A549 (cell line): Measurements from ENCODE around the gene CEBPE. TPM values are rescaled to one million over a fixed set of nuclear protein-coding genes. Genes with fewer than 3 reads are reported as not detected.

Experiments used
- ATAC-seq, 2 experiments: fragments of 200-7000 bp in 1 of 2; fragments of >200 bp in 1 of 2; cut with Nextera tagmentation in 1 of 2; cut with Tn5 transposase in 1 of 2; 3 replicates each; pipeline versions ENCODE4 v1.8.0 to v1.9.1; 2018 to 2020; ENCODE audit warnings: mild to moderate bottlenecking in 1 of 2, moderate library complexity in 1 of 2
- CTCF ChIA-PET: fragments of 300-600 bp; sonication (Branson Sonifier 250); formaldehyde crosslinking; extraction: SDS; loops from one replicate; lab custom pipeline; 2021; ENCODE audit warnings: antibody characterized with exemption, inconsistent platforms; lab: Yijun Ruan, JAX
- POLR2A ChIA-PET: fragments of 350-600 bp; formaldehyde crosslinking; extraction: SDS; loops from one replicate; lab custom pipeline; 2021; ENCODE audit warnings: antibody characterized with exemption, inconsistent platforms; lab: Yijun Ruan, JAX
- DNase-seq, 2 experiments: peaks; one replicate each; pipeline versions ENCODE4 v3.0.0 to v3.0.0-alpha.2; 2011 to 2016; ENCODE audit warnings: low read depth in 1 of 2, low spot score in 1 of 2
- FAIRE-seq: peaks from 2 replicates; lab custom pipeline; 2011; peaks lifted over from hg19 to GRCh38; lab: Jason Lieb, UNC
- H3K27ac ChIP-seq, 2 experiments: fragments of >200 bp; sonication (Bioruptor Twin); formaldehyde crosslinking; 3 replicates each; pipeline ENCODE4 v1.5.1; 2016 to 2017
- H3K4me1 ChIP-seq: fragments of >200 bp; sonication (Bioruptor Twin); formaldehyde crosslinking; 3 replicates; pipeline ENCODE4 v1.6.1; 2016
- H3K4me2 ChIP-seq: fragments of >200 bp; sonication (Bioruptor Twin); formaldehyde crosslinking; 3 replicates; pipeline ENCODE4 v1.6.1; 2016
- H3K4me3 ChIP-seq: fragments of >200 bp; sonication (Bioruptor Twin); formaldehyde crosslinking; 3 replicates; pipeline ENCODE4 v1.5.1; 2016
- H3K9me3 ChIP-seq: fragments of >200 bp; sonication (Bioruptor Twin); formaldehyde crosslinking; 3 replicates; pipeline ENCODE4 v1.6.1; 2016
- ATOH8 ChIP-seq: fragments of 250-450 bp; sonication (Bioruptor Pico); IDR thresholded peaks from 2 replicates; pipeline ENCODE4 v1.5.0; 2020; ENCODE audit warnings: low read depth, mild to moderate bottlenecking, moderate library complexity
- CBX2 ChIP-seq: fragments of 200-600 bp; sonication (generic); IDR thresholded peaks from 2 replicates; pipeline ENCODE4 v1.6.1; 2016; ENCODE audit warnings: low read depth, mild to moderate bottlenecking, borderline replicate concordance
- CEBPB ChIP-seq, 2 experiments: fragments of >200 bp in 1 of 2; sonication (Bioruptor Twin) in 1 of 2; formaldehyde crosslinking in 1 of 2; IDR thresholded peaks; 2 replicates each; pipeline ENCODE4 v1.6.1; 2012 to 2016
- E2F6 ChIP-seq: IDR thresholded peaks from 2 replicates; pipeline ENCODE4 v1.6.1; 2012; ENCODE audit warnings: low read depth, borderline replicate concordance
- EHF ChIP-seq: fragments of 250-450 bp; sonication (Bioruptor Pico); IDR thresholded peaks from 2 replicates; pipeline ENCODE4 v1.5.0; 2020; ENCODE audit warnings: mild to moderate bottlenecking
- EP300 ChIP-seq, 2 experiments: fragments of >200 bp; sonication (Bioruptor Twin); formaldehyde crosslinking; IDR thresholded peaks; 2 replicates in 1 of 2; 3 replicates in 1 of 2; pipeline ENCODE4 v1.6.1; 2016 to 2017
- HDAC2 ChIP-seq: fragments of 200-600 bp; sonication (generic); IDR thresholded peaks from 2 replicates; pipeline ENCODE4 v1.6.1; 2016
- HOXB13 ChIP-seq: fragments of 250-450 bp; sonication (Bioruptor Pico); IDR thresholded peaks from 2 replicates; pipeline ENCODE4 v1.5.0; 2020; ENCODE audit warnings: low read depth, mild to moderate bottlenecking, moderate library complexity
- JUN ChIP-seq, 2 experiments: fragments of >200 bp; sonication (Bioruptor Twin); formaldehyde crosslinking; IDR thresholded peaks; 2 replicates in 1 of 2; 3 replicates in 1 of 2; pipeline ENCODE4 v1.6.1; 2016 to 2017
- KDM5A ChIP-seq: fragments of 200-600 bp; sonication (generic); IDR thresholded peaks from 2 replicates; pipeline ENCODE4 v1.6.1; 2016; ENCODE audit warnings: antibody characterized with exemption, mild to moderate bottlenecking
- MAX ChIP-seq: IDR thresholded peaks from 2 replicates; pipeline ENCODE4 v1.6.1; 2012
- NR3C1 ChIP-seq: fragments of >200 bp; sonication (Bioruptor Twin); formaldehyde crosslinking; IDR thresholded peaks from 3 replicates; pipeline ENCODE4 v1.6.1; 2017
- PBX3 ChIP-seq: IDR thresholded peaks from 2 replicates; pipeline ENCODE4 v1.6.1; 2012
- PHF8 ChIP-seq: fragments of 200-600 bp; sonication (generic); IDR thresholded peaks from 2 replicates; pipeline ENCODE4 v1.6.1; 2016; ENCODE audit warnings: low read depth, mild to moderate bottlenecking, antibody characterized with exemption, moderate library complexity, borderline replicate concordance
- POLR2A ChIP-seq: IDR thresholded peaks from 2 replicates; pipeline ENCODE4 v1.6.1; 2012; ENCODE audit warnings: mild to moderate bottlenecking, low read length
- RAD21 ChIP-seq, 2 experiments: fragments of >200 bp in 1 of 2; sonication (Bioruptor Twin) in 1 of 2; formaldehyde crosslinking in 1 of 2; IDR thresholded peaks in 1 of 2; conservative IDR thresholded peaks in 1 of 2; 2 replicates in 1 of 2; 3 replicates in 1 of 2; pipeline ENCODE4 v1.6.1; 2012 to 2018; ENCODE audit warnings: inconsistent platforms in 1 of 2
- REST ChIP-seq: fragments of 200-600 bp; sonication (generic); IDR thresholded peaks from 2 replicates; pipeline ENCODE4 v1.6.1; 2016; ENCODE audit warnings: antibody characterized with exemption, mild to moderate bottlenecking, moderate library complexity
- SREBF2 ChIP-seq: fragments of 450-650 bp; IDR thresholded peaks from 2 replicates; pipeline ENCODE4 v1.6.1; 2014; ENCODE audit warnings: mild to moderate bottlenecking, moderate library complexity
- TP53 ChIP-seq: fragments of 250-450 bp; sonication (Bioruptor Pico); IDR thresholded peaks from 2 replicates; pipeline ENCODE4 v1.5.0; 2021; ENCODE audit warnings: mild to moderate bottlenecking, moderate library complexity
- ZC3H11A ChIP-seq: fragments of 450-650 bp; IDR thresholded peaks from 2 replicates; pipeline ENCODE4 v1.6.1; 2014; ENCODE audit warnings: antibody characterized with exemption, mild to moderate bottlenecking
- ZFP36 ChIP-seq: fragments of 450-650 bp; IDR thresholded peaks from 2 replicates; pipeline ENCODE4 v1.6.1; 2014; ENCODE audit warnings: borderline replicate concordance; ENCODE audit not compliant: partially characterized antibody
- ZNF302 ChIP-seq: fragments of 250-450 bp; sonication (Bioruptor Pico); IDR thresholded peaks from 2 replicates; pipeline ENCODE4 v1.9.0; 2021; ENCODE audit warnings: inconsistent platforms, mild to moderate bottlenecking, moderate library complexity
- WGBS: methylation state at CpG from one replicate; pipeline ENCODE4 v1.1.6; 2017; ENCODE audit errors: missing lambda C conversion rate; 5-methylcytosine and 5-hydroxymethylcytosine counted together
- polyA plus RNA-seq, 4 experiments: library from polyadenylated mRNA; depleted of rRNA in 3 of 4; stranded (reverse); fragments of >200 nt; fragmentation: RNase III in 1 of 4; extraction: RNeasy Plus Mini Kit Qiagen cat#74134 plus additional on column Dnase treatment in 1 of 4; gene quantifications; 2 replicates in 3 of 4; 3 replicates in 1 of 4; pipeline ENCODE4 v1.2.3, GENCODE V29; 2011 to 2017

CEBPE gene
- polyA plus RNA-seq, 2 of the 4 experiments (the other 2 are of a cell fraction): 0.05 TPM; not detected in 1

- DNase-seq: no peak
- Histone ChIP-seq H3K27ac (no peak overlapping the region), H3K4me1 (peaks cover 9% of the 10 kb centered on the region; the same call in 1 of the 3 replicates), H3K9me3 (no peaks in the 10 kb centered on the region), H3K4me2 (no peak overlapping the region), H3K4me3 (no peak overlapping the region)
- no peak for FAIRE-seq
- ChIA-PET CTCF (interaction anchor here (5.0 to 12.5 kb wide), 2 partner anchors 19 to 47 kb away, joined by 33 to 80 read pairs; partner anchors contain the start of gene CEBPE), POLR2A (no interaction called here)
- no peak for ATAC-seq
- TF ChIP-seq KDM5A (no peak), RAD21 (conservative IDR thresholded peaks at IDR 0.05 in 1 of 2, IDR thresholded peaks at IDR 0.05 in 1 of 2) (no peak), TP53 (CRISPR knock-in tag) (no peak), EP300 (IDR thresholded peaks at IDR 0.05) (no peak), E2F6 (no peak), JUN (IDR thresholded peaks at IDR 0.05) (no peak)
- 74% methylated on average over 2 of the region's 2 CpGs for WGBS
These were observed 20.8 kb upstream of the CEBPE start for GRCh38 chr14:23139874-23140273.

- H3K4me3 ChIP-seq: no peak overlapping the region
- no peak for TF ChIP-seq POLR2A
- no peak for TF ChIP-seq JUN (IDR thresholded peaks at IDR 0.05)
- TF ChIP-seq PBX3: no peak
- no peak for TF ChIP-seq ATOH8 (CRISPR knock-in tag)
- no peak for TF ChIP-seq PHF8
- TF ChIP-seq ZFP36: no peak
- no peak for TF ChIP-seq REST
- no peak for TF ChIP-seq CBX2
- no peak for TF ChIP-seq CEBPB (IDR thresholded peaks at IDR 0.05)
- no peak for TF ChIP-seq ZC3H11A
- no peak for TF ChIP-seq ZNF302
- no peak for TF ChIP-seq SREBF2
- no peak for TF ChIP-seq HDAC2
- no peak for TF ChIP-seq E2F6
- no peak for TF ChIP-seq EHF (CRISPR knock-in tag)
- TF ChIP-seq MAX: no peak
- no peak for TF ChIP-seq NR3C1
- TF ChIP-seq TP53 (CRISPR knock-in tag): no peak
- no peak for TF ChIP-seq HOXB13 (CRISPR knock-in tag)
These were observed 18.9 kb upstream of the CEBPE start for GRCh38 chr14:23137813-23138535.

More at GRCh38 chr14:23137813-23138535, 18.9 kb upstream of the CEBPE start:
- WGBS: 58% methylated on average over 6 of the region's 6 CpGs
- H3K4me1 ChIP-seq: peaks cover 9% of the 10 kb centered on the region; the same call in 1 of the 3 replicates
- DNase-seq (no peak), FAIRE-seq (no peak), ATAC-seq (no peak)
- H3K9me3 ChIP-seq: no peaks in the 10 kb centered on the region
- H3K27ac ChIP-seq: no peak overlapping the region
- ChIA-PET POLR2A (no interaction called here), CTCF (interaction anchor here (1.1 to 12.5 kb wide), 3 partner anchors 17 to 61 kb away, joined by 4 to 80 read pairs (median 6); partner anchors contain the start of gene CEBPE)
- H3K4me2 ChIP-seq: no peak overlapping the region
